ENCODE results near the gene UBE2M.
"Not testable (repeated sequence)": the region's sequence is repeated elsewhere in the genome, so short reads cannot be mapped to it uniquely, and the experiment has no call there.

Gene UBE2M

GRCh38 chr19:58555369-58555885 is 3.0 kb downstream of the UBE2M start:
- DNase-seq (ENCODE audit: low read depth): no peak

GRCh38 chr19:58554494-58555368 is 3.7 kb downstream of the UBE2M start, which contains the start of gene CHMP2A:
TSS of gene CHMP2A (minus strand) at chr19:58555105. CDS start at chr19:58554212, 893 bp downstream.
- DNase-seq (ENCODE audit: low read depth): peak; percentile 93

- DNase-seq (ENCODE audit: low read depth): no peak
Observed at GRCh38 chr19:58553799-58554493, 4.5 kb downstream of the UBE2M start.

GRCh38 chr19:58552655-58553054 is 5.8 kb downstream of the UBE2M start:
- DNase-seq (ENCODE audit: low read depth): no peak

- no peak for DNase-seq (ENCODE audit: low read depth)
Observed at GRCh38 chr19:58551577-58552471, 6.6 kb downstream of the UBE2M start.

GRCh38 chr19:58551123-58551497 is 7.3 kb downstream of the UBE2M start:
- DNase-seq (ENCODE audit: low read depth): no peak

- DNase-seq (ENCODE audit: low read depth): no peak
Observed at GRCh38 chr19:58550362-58551122, 7.9 kb downstream of the UBE2M start.

- no peak for DNase-seq (ENCODE audit: low read depth)
Observed at GRCh38 chr19:58549664-58550361, 8.6 kb downstream of the UBE2M start.

GRCh38 chr19:58548859-58549663 is 9.3 kb downstream of the UBE2M start:
- DNase-seq (ENCODE audit: low read depth): no peak

GRCh38 chr19:58547323-58548312 is 10.8 kb downstream of the UBE2M start:
- DNase-seq (ENCODE audit: low read depth): no peak

GRCh38 chr19:58546019-58546530 is 12.3 kb downstream of the UBE2M start:
- DNase-seq (ENCODE audit: low read depth): no peak

GRCh38 chr19:58545286-58546018 is 13.0 kb downstream of the UBE2M start:
- DNase-seq (ENCODE audit: low read depth): no peak

GRCh38 chr19:58544591-58545285 is 13.7 kb downstream of the UBE2M start:
- DNase-seq (ENCODE audit: low read depth): peak; percentile 24

- peak; percentile 98 for DNase-seq (ENCODE audit: low read depth)
Observed at GRCh38 chr19:58543826-58544590, 14.4 kb downstream of the UBE2M start, which contains the start of gene TRIM28. TSS of gene TRIM28 (plus strand) at chr19:58544064. CDS start at chr19:58544758, 694 bp downstream.

- not testable (repeated sequence) for DNase-seq (ENCODE audit: low read depth)
Observed at GRCh38 chr19:58542641-58543372, 15.6 kb downstream of the UBE2M start.

Measured in stromal cell of bone marrow (primary cell).